HL-60 (cell line): Measurements from ENCODE around the gene UBE2E2.

Experiments
- DNase-seq, 2 experiments: peaks; one replicate each; pipeline ENCODE4 v3.0.0-alpha.2; 2010 to 2020; ENCODE audit warnings: low read depth in 1 of 2, low spot score in 1 of 2
- H3K27ac ChIP-seq: fragments of 250-450 bp; sonication (Bioruptor Pico); replicated peaks from 2 replicates; pipeline ENCODE4 v1.5.1; 2020; ENCODE audit warnings: mild to moderate bottlenecking, moderate library complexity
- H3K27me3 ChIP-seq: fragments of 250-450 bp; sonication (Bioruptor Pico); 2 replicates; pipeline ENCODE4 v1.5.1; 2021; ENCODE audit warnings: mild to moderate bottlenecking, moderate library complexity; ENCODE audit not compliant: insufficient read depth, poor library complexity, severe bottlenecking
- H3K4me3 ChIP-seq: replicated peaks from 2 replicates; pipeline ENCODE4 v1.5.1; 2011; ENCODE audit warnings: mild to moderate bottlenecking, control low read depth, low read length; ENCODE audit not compliant: insufficient read depth
- CTCF ChIP-seq: IDR thresholded peaks from one replicate; pipeline ENCODE4 v1.5.1; 2011; ENCODE audit warnings: low read length, control low read depth, inconsistent platforms; ENCODE audit not compliant: insufficient read depth
- GABPA ChIP-seq: IDR thresholded peaks from 2 replicates; pipeline ENCODE4 v1.6.1; 2012; ENCODE audit warnings: low read depth
- POLR2AphosphoS5 ChIP-seq: IDR thresholded peaks from 2 replicates; pipeline ENCODE4 v1.6.1; 2012; ENCODE audit warnings: low read depth
- REST ChIP-seq: IDR thresholded peaks from 2 replicates; pipeline ENCODE4 v1.6.1; 2012; ENCODE audit warnings: low read depth; ENCODE audit not compliant: insufficient replicate concordance
- SPI1 ChIP-seq: IDR thresholded peaks from 2 replicates; pipeline ENCODE4 v1.6.1; 2012; ENCODE audit warnings: low read depth, mild to moderate bottlenecking, borderline replicate concordance

Gene UBE2E2

GRCh38 chr3:23271876-23272741, 69.0 kb downstream of the UBE2E2 start:
- Histone ChIP-seq H3K27ac (no peak overlapping the region), H3K27me3 (no peaks in the 10 kb centered on the region), H3K4me3 (no peak overlapping the region)
- no peak for DNase-seq
- TF ChIP-seq CTCF (no peak), GABPA (no peak), SPI1 (no peak)

- Histone ChIP-seq H3K4me3 (no peak overlapping the region), H3K27ac (no peak overlapping the region), H3K27me3 (no peaks in the 10 kb centered on the region)
- no peak for DNase-seq
- TF ChIP-seq REST (no peak), SPI1 (no peak), CTCF (no peak), POLR2AphosphoS5 (no peak), GABPA (no peak)
These were observed 69.7 kb downstream of the UBE2E2 start for GRCh38 chr3:23272820-23273219.

- DNase-seq: no peak
- Histone ChIP-seq H3K4me3 (no peak overlapping the region), H3K27ac (no peak overlapping the region), H3K27me3 (no peaks in the 10 kb centered on the region)
- TF ChIP-seq REST (no peak), CTCF (no peak), GABPA (no peak), SPI1 (no peak), POLR2AphosphoS5 (no peak)
These were observed 71.9 kb downstream of the UBE2E2 start for GRCh38 chr3:23275061-23275460.

GRCh38 chr3:23275814-23276213, 72.7 kb downstream of the UBE2E2 start:
- H3K4me3 ChIP-seq: no peak overlapping the region
- H3K27me3 ChIP-seq: no peaks in the 10 kb centered on the region

More at GRCh38 chr3:23275814-23276213, 72.7 kb downstream of the UBE2E2 start:
- TF ChIP-seq SPI1 (no peak), REST (no peak), GABPA (no peak), POLR2AphosphoS5 (no peak), CTCF (no peak)
- DNase-seq: no peak
- no peak overlapping the region for H3K27ac ChIP-seq
